ENCODE data around the gene THYN1. TPM values are rescaled to one million over a fixed set of nuclear protein-coding genes. Genes with fewer than 3 reads are reported as not detected.
"Not testable (repeated sequence)": the region's sequence is repeated elsewhere in the genome, so short reads cannot be mapped to it uniquely, and the experiment has no call there.

The THYN1 gene
- 10 to 100 TPM; 81.3 to 91.4 (median 82.2) TPM for polyA plus RNA-seq (ENCODE audit: insufficient read length in 3 of 3)

GRCh38 chr11:134253188-134253993 is at the start of gene THYN1, which contains the start of gene ACAD8:
THYN1 (minus strand) TSS chr11:134253352; CDS start chr11:134252882, 470 bp downstream.
ACAD8 (plus strand) TSS chr11:134253568; CDS start chr11:134253601, 33 bp downstream.
- peak; percentile 90 to 93 (median 92) for DNase-seq (ENCODE audit: low read depth in 3 of 3, low spot score in 2 of 3)

- DNase-seq (ENCODE audit: low read depth in 3 of 3, low spot score in 2 of 3), result no peak
These were observed 41.5 kb upstream of the THYN1 start for GRCh38 chr11:134294664-134295063.

DNA sequence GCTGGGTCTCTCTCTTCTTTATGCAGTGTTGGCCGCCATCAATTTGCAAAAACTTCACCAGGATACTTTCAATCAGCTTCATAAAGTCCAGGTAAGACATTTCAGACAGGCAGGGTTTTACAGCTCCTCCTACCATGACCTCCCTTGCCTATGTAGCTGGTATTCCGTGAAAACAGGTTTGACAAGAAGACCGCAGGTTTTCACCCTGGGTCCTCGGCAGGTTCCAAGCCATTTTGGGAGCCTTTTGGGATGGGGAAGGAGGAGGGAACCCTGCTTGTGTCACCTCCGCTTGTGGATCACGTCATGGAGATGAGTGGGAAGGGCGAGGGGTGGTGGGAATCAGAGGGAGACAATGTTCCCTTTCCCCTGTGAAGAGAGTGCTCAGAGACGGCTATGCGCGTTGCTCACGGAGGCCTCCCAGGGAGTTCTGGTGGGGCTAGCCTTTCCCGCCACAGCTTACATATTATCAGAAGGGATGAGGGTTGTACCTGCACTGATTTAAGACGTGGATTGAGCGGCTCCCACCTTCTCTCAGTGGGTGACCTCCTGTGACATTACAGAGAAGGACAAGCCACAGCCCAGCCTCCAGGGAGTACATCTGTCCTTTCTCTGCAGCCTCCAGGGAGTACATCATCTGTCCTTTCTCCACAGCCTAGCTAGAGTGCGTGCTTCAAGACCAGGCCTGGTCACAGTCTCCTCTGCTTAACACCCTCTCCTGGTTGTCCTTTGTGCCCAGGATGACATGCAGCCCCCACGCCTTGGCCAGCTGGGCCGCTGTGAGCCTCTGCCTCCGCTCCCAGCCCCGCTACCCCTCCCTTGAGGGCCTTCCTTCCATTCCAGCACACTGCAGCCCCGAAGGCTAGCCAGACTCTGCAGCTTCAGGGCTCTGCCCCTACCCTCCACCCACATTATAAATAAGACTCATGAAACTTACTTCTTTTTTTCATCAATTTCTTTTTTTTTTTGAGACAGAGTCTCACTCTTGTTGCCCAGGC is 40.3 kb upstream of the THYN1 start:
- DNase-seq (ENCODE audit: low read depth in 3 of 3, low spot score in 2 of 3), result no peak

DNA sequence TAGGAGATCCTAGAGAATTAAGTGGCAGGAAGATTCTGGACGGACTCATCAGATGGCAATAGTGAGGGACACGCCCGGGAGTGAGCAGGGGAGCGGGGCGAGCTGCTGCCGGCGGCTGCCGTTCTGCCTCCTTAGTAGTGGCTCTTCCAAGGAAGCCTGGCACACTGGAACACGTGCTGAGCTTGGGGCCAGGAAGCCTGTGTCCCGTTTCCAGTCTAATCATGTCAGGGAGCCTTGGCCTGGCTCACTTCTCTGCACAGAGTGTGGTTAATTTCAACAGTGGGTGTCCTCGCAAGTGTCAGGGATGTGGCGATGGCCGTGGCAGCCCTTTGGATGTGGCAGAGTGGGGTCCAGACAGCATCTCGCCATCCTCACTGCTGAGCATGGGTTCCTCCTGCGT is 39.5 kb upstream of the THYN1 start:
- DNase-seq (ENCODE audit: low read depth in 3 of 3, low spot score in 2 of 3), result no peak

DNA sequence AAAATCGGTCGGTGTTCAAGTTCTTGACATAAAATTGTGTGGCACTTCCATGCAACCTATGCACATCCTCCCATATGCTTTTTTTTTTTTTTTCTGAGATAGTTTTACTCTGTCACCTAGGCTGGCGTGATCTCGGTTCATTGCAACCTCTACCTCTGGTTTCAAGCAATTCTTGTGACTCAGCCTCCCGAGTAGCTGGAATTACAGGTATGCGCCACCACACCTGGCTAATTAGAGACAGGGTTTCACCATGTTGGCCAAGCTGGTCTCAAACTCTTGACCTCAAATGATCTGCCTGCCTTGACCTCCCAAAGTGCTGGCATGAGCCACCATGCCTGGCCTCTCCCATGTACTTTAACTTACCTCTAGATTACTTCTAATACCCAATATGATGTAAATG is 38.0 kb upstream of the THYN1 start:
- DNase-seq (ENCODE audit: low read depth in 3 of 3, low spot score in 2 of 3), result no peak

DNA sequence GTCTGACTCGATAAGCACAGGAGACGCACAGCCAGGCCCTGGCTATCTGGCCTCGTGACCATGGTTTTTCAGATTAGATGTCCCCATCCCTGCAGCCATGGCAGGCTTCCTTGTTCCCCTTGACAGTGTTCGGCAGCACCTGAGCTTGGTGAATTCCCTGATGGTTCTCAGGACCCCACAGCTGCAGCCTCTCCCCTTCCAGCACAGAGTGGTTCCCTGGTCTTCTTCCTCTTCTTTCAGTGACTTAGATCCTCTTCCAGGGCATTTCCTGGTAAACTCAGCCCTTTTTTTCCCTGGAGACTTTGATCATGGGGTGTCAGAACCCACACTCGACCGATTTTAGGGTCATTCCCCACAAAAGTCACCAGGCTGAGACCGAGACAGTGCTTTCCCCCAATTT is 37.5 kb upstream of the THYN1 start:
- DNase-seq (ENCODE audit: low read depth in 3 of 3, low spot score in 2 of 3), result no peak

DNA sequence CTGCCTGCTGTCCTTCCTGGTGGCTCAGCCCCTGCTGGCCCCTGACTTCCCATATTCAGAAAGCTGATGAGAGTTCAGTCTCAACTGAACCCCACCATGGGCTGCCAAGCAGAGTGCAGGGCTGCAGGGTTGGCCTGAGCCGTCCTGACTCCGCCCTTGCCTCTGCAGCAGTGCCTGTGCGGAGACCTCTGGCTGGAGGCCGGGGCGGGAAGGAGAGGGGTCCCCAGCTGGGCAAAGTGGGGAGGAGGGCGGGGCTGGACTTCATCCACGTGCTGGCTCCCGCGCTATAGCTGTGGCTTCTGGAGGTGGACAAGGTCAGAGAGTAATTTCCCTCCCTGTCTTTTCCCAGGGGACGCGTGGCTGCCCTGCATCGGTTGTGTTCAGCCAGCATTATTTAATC is 36.6 kb upstream of the THYN1 start:
- no peak for DNase-seq (ENCODE audit: low read depth in 3 of 3, low spot score in 2 of 3)

GRCh38 chr11:134289167-134289566 is 36.0 kb upstream of the THYN1 start:
- DNase-seq (ENCODE audit: low read depth in 3 of 3, low spot score in 2 of 3), result no peak

DNA sequence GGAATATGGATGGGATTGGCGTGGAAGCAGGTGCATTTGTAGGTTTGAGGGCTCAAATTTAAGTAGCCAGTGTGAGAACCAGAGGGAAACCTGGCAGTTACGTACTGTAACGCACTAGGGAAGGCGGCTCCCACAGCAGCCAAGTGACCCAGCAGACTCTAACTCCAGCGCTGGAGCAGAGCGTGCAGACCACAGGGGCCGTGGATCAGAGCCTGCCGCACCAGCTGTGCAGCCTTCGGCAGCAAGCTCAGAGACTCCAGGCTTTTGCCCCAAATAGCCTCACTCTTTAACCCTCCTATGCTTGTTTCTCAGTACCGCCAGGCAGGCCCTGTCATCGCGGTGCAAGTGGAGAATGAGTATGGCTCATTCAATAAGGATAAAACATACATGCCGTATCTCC is 35.3 kb upstream of the THYN1 start:
- no peak for DNase-seq (ENCODE audit: low read depth in 3 of 3, low spot score in 2 of 3)

DNA sequence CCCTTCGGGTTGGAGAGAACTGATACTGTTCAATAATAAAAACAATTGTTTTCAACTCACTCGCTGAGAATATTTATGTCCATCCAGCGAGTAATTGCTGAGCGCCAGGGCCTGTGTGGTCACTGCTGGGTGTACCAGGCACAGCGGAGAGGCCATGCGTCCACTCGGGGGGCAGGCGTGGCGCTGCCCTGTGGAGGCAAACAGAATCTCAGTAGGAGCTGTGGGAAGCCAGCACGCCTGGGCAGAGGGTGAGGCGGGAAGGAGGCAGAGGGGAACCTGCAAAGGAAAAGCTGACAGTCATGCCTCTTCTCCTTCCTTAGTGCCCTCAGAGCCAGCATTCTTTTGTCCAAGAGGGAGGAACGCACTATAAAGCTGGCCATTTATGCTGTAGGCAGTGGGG is 34.4 kb upstream of the THYN1 start:
- no peak for DNase-seq (ENCODE audit: low read depth in 3 of 3, low spot score in 2 of 3)

DNA sequence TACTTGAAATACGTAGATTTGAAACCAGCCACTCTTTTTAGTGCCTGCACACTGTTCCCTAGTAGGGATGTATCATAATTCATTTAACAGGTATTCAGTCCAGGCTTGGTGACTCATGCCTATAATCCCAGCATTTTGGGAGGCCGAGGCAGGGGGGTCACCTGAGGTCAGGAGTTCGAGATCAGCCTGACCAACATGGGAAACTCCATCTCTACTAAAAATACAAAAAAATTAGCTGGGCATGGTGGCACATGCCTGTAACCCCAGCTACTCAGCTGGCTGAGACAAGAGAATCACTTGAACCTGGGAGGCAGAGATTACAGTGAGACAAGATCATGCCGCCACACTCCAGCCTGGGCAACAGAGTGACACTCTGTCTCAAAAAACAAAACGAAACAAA is 31.2 kb upstream of the THYN1 start:
- DNase-seq (ENCODE audit: low read depth in 3 of 3, low spot score in 2 of 3), result not testable (repeated sequence)

DNA sequence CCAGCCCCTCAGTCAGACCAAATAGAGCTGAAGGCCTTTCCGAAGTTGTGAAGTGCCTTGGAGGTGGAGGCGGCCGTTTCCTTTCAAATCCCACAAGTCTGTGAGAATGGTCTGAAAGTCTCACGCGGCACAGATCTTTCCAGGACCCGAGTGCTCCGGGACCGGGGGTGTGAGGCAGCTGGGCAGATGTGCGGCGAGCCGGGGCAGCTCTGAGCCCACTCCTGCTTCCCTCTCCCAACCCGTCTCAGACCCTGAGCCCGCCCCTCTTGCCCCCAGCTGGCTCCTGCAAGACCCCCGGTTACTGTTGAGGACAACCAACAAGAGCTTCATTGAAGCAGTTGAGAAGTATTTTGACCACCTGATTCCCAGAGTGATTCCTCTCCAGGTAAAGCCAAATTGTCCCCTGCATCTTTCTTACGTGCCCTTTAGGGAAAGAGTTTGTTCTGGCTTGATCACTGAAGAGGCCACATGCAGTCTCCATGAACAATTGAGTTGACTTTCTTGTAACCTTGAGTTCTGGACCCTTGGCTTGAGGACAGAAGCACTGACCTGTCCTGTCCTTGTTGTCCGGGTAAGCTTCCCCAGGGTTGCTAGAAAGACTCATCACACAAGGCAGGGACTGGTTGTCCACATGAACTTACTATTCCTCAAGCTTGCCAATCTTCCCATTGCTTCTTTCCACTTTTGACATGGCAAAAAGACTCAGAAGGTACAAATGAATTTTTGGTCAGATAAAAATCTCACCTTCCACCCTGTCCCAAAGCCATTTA is 30.5 kb upstream of the THYN1 start:
- DNase-seq (ENCODE audit: low read depth in 3 of 3, low spot score in 2 of 3), result no peak

DNA sequence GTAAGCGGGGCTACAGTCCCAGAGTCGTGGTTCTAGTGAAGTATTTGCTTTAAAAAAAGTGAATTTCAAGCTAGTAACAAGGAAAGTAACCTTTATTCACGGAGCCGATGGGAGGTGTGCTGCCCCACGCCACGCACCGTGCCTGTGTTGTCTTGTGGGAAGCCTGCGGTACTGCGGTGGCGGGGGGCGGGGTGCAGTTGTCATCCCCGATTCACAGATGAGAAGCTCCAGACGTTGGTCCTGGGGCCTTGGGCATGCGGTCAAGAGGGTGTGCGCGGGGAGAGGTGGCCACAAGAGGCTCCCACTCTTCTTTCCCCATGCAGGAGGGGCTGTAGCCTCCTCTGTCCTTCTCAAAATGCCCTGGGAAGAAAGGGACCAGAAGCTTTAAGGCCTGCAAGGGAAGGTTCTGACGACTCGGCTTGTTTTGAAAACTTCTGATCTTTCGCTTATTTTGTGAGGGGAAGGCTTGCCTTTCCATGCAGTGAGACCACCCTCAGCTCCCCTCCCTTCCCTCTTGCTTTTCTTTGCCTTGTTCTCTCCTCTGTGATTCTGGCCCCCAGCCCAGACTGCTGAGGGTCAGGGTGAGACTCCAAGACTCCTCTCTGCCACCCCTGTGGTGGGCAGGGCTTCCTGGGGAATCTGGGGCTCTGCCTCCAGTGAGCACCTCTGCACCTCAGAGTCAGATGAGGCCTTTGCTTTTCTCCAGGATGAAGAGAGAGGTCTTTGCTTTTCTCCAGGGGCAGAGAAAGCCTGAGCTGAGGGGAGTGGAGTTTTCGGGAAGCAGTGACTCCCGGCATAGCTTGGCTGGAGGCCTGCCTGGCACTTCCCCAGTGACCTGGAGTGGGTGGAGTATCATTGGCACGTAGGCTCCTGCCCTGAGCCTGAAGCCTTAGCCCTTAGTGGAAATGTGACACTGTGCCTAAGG is 29.2 kb upstream of the THYN1 start:
- DNase-seq (ENCODE audit: low read depth in 3 of 3, low spot score in 2 of 3), result no peak

GRCh38 chr11:134281635-134282034 is 28.5 kb upstream of the THYN1 start:
- DNase-seq (ENCODE audit: low read depth in 3 of 3, low spot score in 2 of 3), result not testable (repeated sequence)

GRCh38 chr11:134278356-134278755 is 25.2 kb upstream of the THYN1 start:
- DNase-seq (ENCODE audit: low read depth in 3 of 3, low spot score in 2 of 3), result no peak

- no peak for DNase-seq (ENCODE audit: low read depth in 3 of 3, low spot score in 2 of 3)
These were observed 24.2 kb upstream of the THYN1 start for GRCh38 chr11:134277183-134278001.

DNA sequence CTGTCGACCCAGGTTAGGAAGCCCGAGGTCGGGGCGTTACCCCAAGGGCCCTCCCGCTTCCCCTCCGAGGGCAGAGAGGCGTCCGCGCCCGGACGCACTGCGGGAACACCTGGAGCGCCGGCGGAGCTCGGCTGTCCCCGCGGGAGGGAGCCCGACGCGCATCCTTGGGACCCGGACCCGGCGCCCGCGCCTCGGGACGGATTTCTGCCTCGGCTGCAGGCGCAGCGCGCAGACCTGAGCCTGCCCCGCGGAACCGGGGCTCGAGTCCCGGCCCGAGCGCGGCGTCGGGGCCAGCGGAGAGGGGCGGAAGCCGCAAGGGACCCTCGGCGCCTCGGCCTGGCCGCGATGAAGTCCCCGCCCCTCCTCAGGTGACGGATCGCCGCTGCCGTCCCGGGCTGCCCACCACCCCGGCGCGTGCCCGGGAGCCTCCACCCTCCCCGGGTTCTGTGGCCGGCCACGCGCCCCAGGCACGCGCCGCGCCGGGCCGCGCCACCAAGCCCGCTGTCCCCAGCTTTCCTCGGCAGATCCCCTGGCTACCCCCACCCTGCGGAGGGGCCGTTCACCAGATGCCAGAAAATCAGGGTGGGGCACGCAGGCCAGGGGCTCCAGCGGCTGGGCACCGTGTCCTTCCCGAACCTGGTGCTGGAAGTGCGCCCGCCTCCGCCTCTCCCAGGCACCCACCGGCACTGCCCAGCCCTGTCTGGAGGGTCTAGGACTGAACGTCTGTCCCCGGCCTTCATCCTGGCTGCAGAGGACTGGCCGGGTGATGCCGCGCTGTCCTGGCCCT is 23.4 kb upstream of the THYN1 start:
- no peak for DNase-seq (ENCODE audit: low read depth in 3 of 3, low spot score in 2 of 3)
